HepG2 (cell line): Measurements from ENCODE around the gene ADSS2. TPM values are rescaled to one million over a fixed set of nuclear protein-coding genes. Genes with fewer than 3 reads are reported as not detected.

Experiments
- ATAC-seq: fragments of 200-7000 bp; cut with Tn5 transposase; 3 replicates; pipeline ENCODE4 v1.9.1; 2020; ENCODE audit warnings: mild to moderate bottlenecking, moderate library complexity
- BruUV-seq: library from RNA; stranded (reverse); fragments of 400-500 nt; replicated peaks from 2 replicates; lab custom pipeline; 2021; lab: Mats Ljungman, UMichigan
- CTCF ChIA-PET: fragments of 300-600 bp; formaldehyde crosslinking; extraction: SDS; loops from one replicate; lab custom pipeline; 2021; ENCODE audit warnings: low total read pairs, inconsistent platforms, low intra/inter-chr PET ratio; lab: Yijun Ruan, JAX
- POLR2A ChIA-PET: fragments of 350-600 bp; sonication (Branson Sonifier 250); formaldehyde crosslinking; loops from one replicate; lab custom pipeline; 2020; ENCODE audit warnings: antibody characterized with exemption, inconsistent platforms; lab: Yijun Ruan, JAX
- DNase-seq: peaks from one replicate; pipeline ENCODE4 v3.0.0-alpha.2; 2015; ENCODE audit warnings: low spot score
- FAIRE-seq: peaks from 3 replicates; lab custom pipeline; 2011; peaks lifted over from hg19 to GRCh38; lab: Jason Lieb, UNC
- H2AFZ ChIP-seq: one replicate; pipeline ENCODE4 v1.6.1; 2011; ENCODE audit warnings: low read length, inconsistent platforms
- H3K27ac ChIP-seq: fragments of 300-600 bp; 3 replicates; pipeline ENCODE4 v1.8.0; 2011; ENCODE audit warnings: mixed run types, mild to moderate bottlenecking, mixed read lengths, low read length, inconsistent platforms; ENCODE audit not compliant: insufficient read depth; ENCODE audit errors: extremely low read length
- H3K27me3 ChIP-seq, 2 experiments: fragments of 200-600 bp in 1 of 2; 2 replicates in 1 of 2; 3 replicates in 1 of 2; pipeline versions ENCODE4 v1.6.0 to v1.8.0; 2011; ENCODE audit warnings: low read length in 2 of 2, mild to moderate bottlenecking in 2 of 2, moderate library complexity in 2 of 2, inconsistent platforms in 1 of 2; ENCODE audit not compliant: insufficient read depth in 2 of 2, control insufficient read depth in 1 of 2
- H3K36me3 ChIP-seq, 2 experiments: fragments of 200-600 bp in 1 of 2; replicated peaks in 1 of 2; 2 replicates in 1 of 2; 3 replicates in 1 of 2; pipeline versions ENCODE4 v1.5.1 to v1.8.0; 2011; ENCODE audit warnings: low read length in 2 of 2, inconsistent platforms in 1 of 2; ENCODE audit not compliant: insufficient read depth in 2 of 2, control insufficient read depth in 1 of 2
- H3K4me1 ChIP-seq: 2 replicates; pipeline ENCODE4 v1.5.1; 2012; ENCODE audit warnings: low read length, inconsistent platforms; ENCODE audit not compliant: insufficient read depth
- H3K4me2 ChIP-seq: 2 replicates; pipeline ENCODE4 v1.6.0; 2011; ENCODE audit warnings: low read depth, low read length, inconsistent platforms
- H3K4me3 ChIP-seq, 3 experiments: fragments of 200-600 bp in 1 of 3; sonication (generic), shearing (Covaris generic) in 1 of 3; replicated peaks in 1 of 3; 2 replicates each; pipeline ENCODE4 v1.5.1; 2011 to 2016; ENCODE audit warnings: low read length in 3 of 3, inconsistent platforms in 2 of 3, low read depth in 2 of 3, mild to moderate bottlenecking in 2 of 3, control low read depth in 1 of 3, mixed read lengths in 1 of 3; ENCODE audit not compliant: insufficient read depth in 1 of 3
- H3K79me2 ChIP-seq: one replicate; pipeline ENCODE4 v1.6.1; 2011; ENCODE audit warnings: low read length, inconsistent platforms; ENCODE audit not compliant: insufficient read depth
- H3K9ac ChIP-seq: 2 replicates; pipeline ENCODE4 v1.6.0; 2011; ENCODE audit warnings: mild to moderate bottlenecking, low read depth, low read length, inconsistent platforms; ENCODE audit not compliant: insufficient read depth
- H3K9me3 ChIP-seq: 2 replicates; pipeline ENCODE4 v1.5.1; 2012; ENCODE audit warnings: mild to moderate bottlenecking, low read length
- H4K20me1 ChIP-seq: 2 replicates; pipeline ENCODE4 v1.6.0; 2011; ENCODE audit warnings: inconsistent platforms, mild to moderate bottlenecking, low read length, moderate library complexity; ENCODE audit not compliant: insufficient read depth
- CC2D1A ChIP-seq: sonication (generic); formaldehyde crosslinking; IDR thresholded peaks from 2 replicates; pipeline ENCODE4 v1.8.1; 2023; ENCODE audit warnings: mild to moderate bottlenecking, missing genetic modification reagents
- ESRRA ChIP-seq: sonication (generic); formaldehyde crosslinking; IDR thresholded peaks from 2 replicates; pipeline ENCODE4 v1.5.1; 2020; ENCODE audit warnings: mild to moderate bottlenecking, low read depth, missing genetic modification reagents
- ETS1 ChIP-seq: sonication (generic); formaldehyde crosslinking; IDR thresholded peaks from 2 replicates; pipeline ENCODE4 v1.4.0; 2020; ENCODE audit warnings: missing genetic modification reagents
- MAF1 ChIP-seq: sonication (generic); formaldehyde crosslinking; IDR thresholded peaks from 2 replicates; pipeline ENCODE4 v1.5.0; 2020; ENCODE audit warnings: missing genetic modification reagents, borderline replicate concordance
- MAFG ChIP-seq: sonication (generic); formaldehyde crosslinking; IDR thresholded peaks from 2 replicates; pipeline ENCODE4 v1.5.1; 2020; ENCODE audit warnings: mild to moderate bottlenecking, missing genetic modification reagents
- MAX ChIP-seq: IDR thresholded peaks from 2 replicates; pipeline ENCODE4 v1.6.1; 2012; ENCODE audit warnings: inconsistent platforms
- NCOA2 ChIP-seq: sonication (generic); formaldehyde crosslinking; IDR thresholded peaks from 2 replicates; pipeline ENCODE4 v1.8.0; 2022; ENCODE audit warnings: inconsistent platforms
- PITX1 ChIP-seq: sonication (generic); formaldehyde crosslinking; IDR thresholded peaks from 2 replicates; pipeline ENCODE4 v1.5.1; 2020; ENCODE audit warnings: mild to moderate bottlenecking, missing genetic modification reagents
- RCOR2 ChIP-seq: IDR thresholded peaks from 2 replicates; pipeline ENCODE4 v1.6.1; 2016; ENCODE audit warnings: missing biosample characterization, missing genetic modification reagents
- SMAD9 ChIP-seq: sonication (generic); formaldehyde crosslinking; IDR thresholded peaks from 2 replicates; pipeline ENCODE4 v1.5.1; 2020; ENCODE audit warnings: mild to moderate bottlenecking, missing genetic modification reagents
- ZNF282 ChIP-seq: fragments of 450-650 bp; IDR thresholded peaks from 2 replicates; pipeline ENCODE4 v1.6.1; 2018; ENCODE audit not compliant: partially characterized antibody
- ZNF510 ChIP-seq: sonication (generic); formaldehyde crosslinking; IDR thresholded peaks from 2 replicates; pipeline ENCODE4 v1.4.0; 2020; ENCODE audit warnings: low read depth, mild to moderate bottlenecking, missing genetic modification reagents
- ZNF546 ChIP-seq: sonication (generic); formaldehyde crosslinking; conservative IDR thresholded peaks from 2 replicates; pipeline ENCODE4 v1.8.1; 2023; ENCODE audit warnings: mild to moderate bottlenecking, missing genetic modification reagents
- ZNF569 ChIP-seq: sonication (generic); formaldehyde crosslinking; IDR thresholded peaks from 2 replicates; pipeline ENCODE4 v1.5.0; 2020; ENCODE audit warnings: mild to moderate bottlenecking, missing genetic modification reagents, moderate library complexity, borderline replicate concordance
- ZNF570 ChIP-seq: sonication (generic); formaldehyde crosslinking; IDR thresholded peaks from 2 replicates; pipeline ENCODE4 v1.4.0; 2020; ENCODE audit warnings: mild to moderate bottlenecking, missing genetic modification reagents, borderline replicate concordance
- ZNF792 ChIP-seq: IDR thresholded peaks from 2 replicates; pipeline ENCODE4 v1.6.1; 2016
- WGBS: methylation state at CpG from one replicate; pipeline ENCODE4 v1.1.6; 2017; ENCODE audit warnings: low lambda C conversion rate; 5-methylcytosine and 5-hydroxymethylcytosine counted together
- in situ Hi-C: cut with HindIII; loops from 2 replicates; pipeline ENCODE4 v1.10.0; 2017; ENCODE audit warnings: low pct_unique_long_range_greater_than_20kb; ENCODE audit not compliant: extremely low pct_ligation_motif_present
- intact Hi-C: fragments of 100-400 bp; cut with micrococcal nuclease; formaldehyde crosslinking; loops from one replicate; pipeline ENCODE4 v1.10.0; 2022; ENCODE audit not compliant: unreplicated experiment
- polyA plus RNA-seq, 8 experiments: library from polyadenylated mRNA; depleted of rRNA in 3 of 8; stranded (reverse) in 7 of 8; unstranded in 1 of 8; fragments of >200 nt; fragmentation: Illumina TruSeq in 4 of 8; extraction: Trizol in 4 of 8; gene quantifications; 2 replicates each; pipeline versions ENCODE4 v1.2.1 to v1.2.3, GENCODE V29; 2011 to 2016; ENCODE audit warnings: low read depth in 4 of 8, missing spikeins in 1 of 8, mixed read lengths in 1 of 8; ENCODE audit not compliant: insufficient read depth in 1 of 8
- total RNA-seq, 5 experiments: library from RNA; depleted of rRNA; stranded (reverse); fragments of >200 nt; fragmentation: Illumina TruSeq; extraction: Trizol; gene quantifications; 2 replicates each; pipeline ENCODE4 v1.2.3, GENCODE V29; 2016; ENCODE audit warnings: low read depth in 1 of 5
- TF ChIP-seq, protein P1 (sequence below): sonication (generic); formaldehyde crosslinking; IDR thresholded peaks from 2 replicates; pipeline ENCODE4 v1.4.0; 2020; ENCODE audit warnings: missing genetic modification reagents, borderline replicate concordance
- TF ChIP-seq, protein P2 (sequence below): sonication (generic); formaldehyde crosslinking; IDR thresholded peaks from 2 replicates; pipeline ENCODE4 v1.8.1; 2023; ENCODE audit warnings: missing genetic modification reagents, inconsistent platforms, borderline replicate concordance

ADSS2 gene
- total and polyA plus RNA-seq, 2 of the 13 experiments (the other 11 are each of a cell fraction or from before 2014, with no cell fraction given) = 15.1 to 43.4 TPM

DNA sequence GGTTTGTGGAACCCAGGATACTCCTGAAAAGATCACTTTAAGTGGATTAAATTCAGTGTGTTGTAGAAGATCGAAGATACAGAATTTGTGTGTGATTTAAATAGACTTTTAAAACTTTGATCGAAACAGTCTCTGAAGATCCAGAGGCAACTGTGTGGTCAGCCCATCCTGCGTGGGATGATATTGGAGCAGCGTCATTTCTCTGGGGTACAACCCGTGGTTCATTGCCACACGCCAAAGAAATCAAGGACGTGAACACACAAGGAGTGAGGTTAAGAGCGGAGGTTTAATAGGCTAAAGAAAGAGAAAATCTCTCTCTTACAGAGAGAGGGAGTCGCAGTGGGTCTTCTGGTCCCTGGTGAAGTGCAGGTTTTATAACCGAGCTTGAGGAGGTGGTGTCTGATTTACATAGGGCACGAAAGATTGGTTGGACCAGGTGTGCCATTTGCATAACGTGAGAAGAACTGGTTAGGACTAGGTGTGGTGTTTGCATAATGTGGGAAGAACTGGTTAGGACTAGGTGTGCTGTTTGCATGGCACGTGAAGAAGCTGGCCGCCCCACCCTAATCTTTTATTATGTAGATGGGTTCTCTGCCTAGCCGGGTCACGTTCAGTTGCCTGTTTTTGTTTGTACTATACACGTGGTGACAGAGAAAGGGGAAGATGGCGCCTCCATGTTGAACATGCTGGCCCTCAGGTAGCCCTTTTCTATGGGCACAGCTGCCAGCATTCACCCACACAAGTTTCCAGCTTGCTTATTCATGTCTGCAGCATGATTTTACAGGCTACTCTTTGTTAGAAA lies 82.3 kb downstream of the ADSS2 start (continued):
- TF ChIP-seq ZNF546 (CRISPR knock-in tag) = no peak
- TF ChIP-seq NCOA2 (CRISPR knock-in tag) = no peak
- no peak for TF ChIP-seq ZNF510 (CRISPR knock-in tag)
- TF ChIP-seq, protein P1, sequence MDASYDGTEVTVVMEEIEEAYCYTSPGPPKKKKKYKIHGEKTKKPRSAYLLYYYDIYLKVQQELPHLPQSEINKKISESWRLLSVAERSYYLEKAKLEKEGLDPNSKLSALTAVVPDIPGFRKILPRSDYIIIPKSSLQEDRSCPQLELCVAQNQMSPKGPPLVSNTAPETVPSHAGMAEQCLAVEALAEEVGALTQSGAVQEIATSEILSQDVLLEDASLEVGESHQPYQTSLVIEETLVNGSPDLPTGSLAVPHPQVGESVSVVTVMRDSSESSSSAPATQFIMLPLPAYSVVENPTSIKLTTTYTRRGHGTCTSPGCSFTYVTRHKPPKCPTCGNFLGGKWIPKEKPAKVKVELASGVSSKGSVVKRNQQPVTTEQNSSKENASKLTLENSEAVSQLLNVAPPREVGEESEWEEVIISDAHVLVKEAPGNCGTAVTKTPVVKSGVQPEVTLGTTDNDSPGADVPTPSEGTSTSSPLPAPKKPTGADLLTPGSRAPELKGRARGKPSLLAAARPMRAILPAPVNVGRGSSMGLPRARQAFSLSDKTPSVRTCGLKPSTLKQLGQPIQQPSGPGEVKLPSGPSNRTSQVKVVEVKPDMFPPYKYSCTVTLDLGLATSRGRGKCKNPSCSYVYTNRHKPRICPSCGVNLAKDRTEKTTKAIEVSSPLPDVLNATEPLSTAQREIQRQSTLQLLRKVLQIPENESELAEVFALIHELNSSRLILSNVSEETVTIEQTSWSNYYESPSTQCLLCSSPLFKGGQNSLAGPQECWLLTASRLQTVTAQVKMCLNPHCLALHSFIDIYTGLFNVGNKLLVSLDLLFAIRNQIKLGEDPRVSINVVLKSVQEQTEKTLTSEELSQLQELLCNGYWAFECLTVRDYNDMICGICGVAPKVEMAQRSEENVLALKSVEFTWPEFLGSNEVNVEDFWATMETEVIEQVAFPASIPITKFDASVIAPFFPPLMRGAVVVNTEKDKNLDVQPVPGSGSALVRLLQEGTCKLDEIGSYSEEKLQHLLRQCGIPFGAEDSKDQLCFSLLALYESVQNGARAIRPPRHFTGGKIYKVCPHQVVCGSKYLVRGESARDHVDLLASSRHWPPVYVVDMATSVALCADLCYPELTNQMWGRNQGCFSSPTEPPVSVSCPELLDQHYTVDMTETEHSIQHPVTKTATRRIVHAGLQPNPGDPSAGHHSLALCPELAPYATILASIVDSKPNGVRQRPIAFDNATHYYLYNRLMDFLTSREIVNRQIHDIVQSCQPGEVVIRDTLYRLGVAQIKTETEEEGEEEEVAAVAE (CRISPR knock-in tag) = no peak
- TF ChIP-seq PITX1 (CRISPR knock-in tag) = no peak
- TF ChIP-seq ZNF570 = no peak

GRCh38 chr1:244368279-244368678 lies 83.4 kb downstream of the ADSS2 start:
- H3K4me2 ChIP-seq = no peak overlapping the region
- in situ Hi-C loops = no loop called here
- no TSS peak for BruUV-seq
- H4K20me1 ChIP-seq = no peaks in the 10 kb centered on the region
- no peaks in the 10 kb centered on the region for H3K36me3 ChIP-seq
- WGBS = 32% methylated on average over 5 of the region's 5 CpGs
- no peak overlapping the region for H3K4me3 ChIP-seq
- ChIA-PET POLR2A (no interaction called here), CTCF (no interaction called here)
- DNase-seq = no peak
- H3K27me3 ChIP-seq = peaks cover 1 to 2% of the 10 kb centered on the region in 2 experiments; a peak in 2 of 5 replicates
- peaks cover 3% of the 10 kb centered on the region; the same call in 1 of the 2 replicates for H3K4me1 ChIP-seq
- no peaks in the 10 kb centered on the region for H3K79me2 ChIP-seq
- no peak overlapping the region for H3K9ac ChIP-seq
- ATAC-seq = no peak
- no peak for FAIRE-seq
- no peak overlapping the region for H3K27ac ChIP-seq
- H2AFZ ChIP-seq = no peak overlapping the region
- intact Hi-C loops = no loop called here
- H3K9me3 ChIP-seq = no peaks in the 10 kb centered on the region
- TF ChIP-seq, protein P2, sequence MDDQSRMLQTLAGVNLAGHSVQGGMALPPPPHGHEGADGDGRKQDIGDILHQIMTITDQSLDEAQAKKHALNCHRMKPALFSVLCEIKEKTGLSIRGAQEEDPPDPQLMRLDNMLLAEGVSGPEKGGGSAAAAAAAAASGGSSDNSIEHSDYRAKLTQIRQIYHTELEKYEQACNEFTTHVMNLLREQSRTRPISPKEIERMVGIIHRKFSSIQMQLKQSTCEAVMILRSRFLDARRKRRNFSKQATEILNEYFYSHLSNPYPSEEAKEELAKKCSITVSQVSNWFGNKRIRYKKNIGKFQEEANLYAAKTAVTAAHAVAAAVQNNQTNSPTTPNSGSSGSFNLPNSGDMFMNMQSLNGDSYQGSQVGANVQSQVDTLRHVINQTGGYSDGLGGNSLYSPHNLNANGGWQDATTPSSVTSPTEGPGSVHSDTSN (CRISPR knock-in tag) = no peak
- TF ChIP-seq ZNF569 (CRISPR knock-in tag) = no peak
- TF ChIP-seq MAF1 (CRISPR knock-in tag) = no peak
- no peak for TF ChIP-seq SMAD9 (CRISPR knock-in tag)
- TF ChIP-seq ESRRA (CRISPR knock-in tag) = no peak
- no peak for TF ChIP-seq MAFG (CRISPR knock-in tag)
- no peak for TF ChIP-seq ETS1 (CRISPR knock-in tag)
- TF ChIP-seq CC2D1A (CRISPR knock-in tag) = no peak
- TF ChIP-seq RCOR2 (CRISPR knock-in tag) = no peak
- TF ChIP-seq ZNF282 = no peak
- no peak for TF ChIP-seq MAX
- TF ChIP-seq ZNF792 = no peak
